Calu3 (cell line): ENCODE measurements around the gene REN. TPM values are rescaled to one million over a fixed set of nuclear protein-coding genes. Genes with fewer than 3 reads are reported as not detected.
A peak's percentile ranks its signal among the peaks of the same experiment; 100 is the strongest.

Experiments used
- BruUV-seq: library from RNA; stranded (reverse); fragments of 400-500 nt; replicated peaks from 2 replicates; lab custom pipeline; 2021; lab: Mats Ljungman, UMichigan
- CTCF ChIA-PET: fragments of 300-600 bp; sonication (Branson Sonifier 250); formaldehyde crosslinking; loops from one replicate; lab custom pipeline; 2022; ENCODE audit warnings: antibody characterized with exemption; lab: Charles Lee
- DNase-seq: peaks from one replicate; pipeline ENCODE4 v3.0.0; 2022
- H3K27ac Mint-ChIP-seq: one replicate; pipeline ENCODE4 v1.8.0; 2022; ENCODE audit warnings: mixed read lengths; ENCODE audit not compliant: unreplicated experiment
- H3K27me3 Mint-ChIP-seq: one replicate; pipeline ENCODE4 v1.8.0; 2022; ENCODE audit warnings: mixed read lengths; ENCODE audit not compliant: unreplicated experiment
- H3K36me3 Mint-ChIP-seq: one replicate; pipeline ENCODE4 v1.8.0; 2022; ENCODE audit warnings: mild to moderate bottlenecking, moderate library complexity, mixed read lengths; ENCODE audit not compliant: insufficient read depth, unreplicated experiment
- H3K4me1 Mint-ChIP-seq: one replicate; pipeline ENCODE4 v1.8.0; 2022; ENCODE audit warnings: mild to moderate bottlenecking, low read depth, mixed read lengths; ENCODE audit not compliant: unreplicated experiment
- H3K4me3 Mint-ChIP-seq: one replicate; pipeline ENCODE4 v1.8.0; 2022; ENCODE audit warnings: mild to moderate bottlenecking, low read depth, moderate library complexity, mixed read lengths; ENCODE audit not compliant: unreplicated experiment
- H3K9me3 Mint-ChIP-seq: one replicate; pipeline ENCODE4 v1.8.0; 2022; ENCODE audit warnings: low read depth, mixed read lengths; ENCODE audit not compliant: unreplicated experiment
- CTCF ChIP-seq: fragments of 200-600 bp; IDR thresholded peaks from one replicate; pipeline ENCODE4 v1.8.0; 2022; ENCODE audit warnings: antibody characterized with exemption; ENCODE audit not compliant: unreplicated experiment
- intact Hi-C: fragments of 100-400 bp; cut with micrococcal nuclease; formaldehyde crosslinking; loops from one replicate; pipeline ENCODE4 v1.10.0; 2022; ENCODE audit not compliant: unreplicated experiment
- total RNA-seq: library from RNA; stranded (reverse); gene quantifications from 2 replicates; pipeline ENCODE4 v1.2.3, GENCODE V29; 2022

REN gene
- total RNA-seq, 1 experiment from 2014 or later: not detected

- Mint-ChIP-seq H3K27ac (no peak overlapping the region), H3K4me1 (peaks cover 53% of the 10 kb centered on the region), H3K4me3 (no peak overlapping the region), H3K9me3 (no peaks in the 10 kb centered on the region), H3K36me3 (peaks cover 8% of the 10 kb centered on the region), H3K27me3 (no peaks in the 10 kb centered on the region)
- DNase-seq: no peak
- CTCF ChIA-PET: no interaction called here
- TF ChIP-seq CTCF: no peak
- BruUV-seq: no TSS peak
- intact Hi-C loops: no loop called here
Measured at GRCh38 chr1:204203206-204203767, 37.1 kb upstream of the REN start.

DNA sequence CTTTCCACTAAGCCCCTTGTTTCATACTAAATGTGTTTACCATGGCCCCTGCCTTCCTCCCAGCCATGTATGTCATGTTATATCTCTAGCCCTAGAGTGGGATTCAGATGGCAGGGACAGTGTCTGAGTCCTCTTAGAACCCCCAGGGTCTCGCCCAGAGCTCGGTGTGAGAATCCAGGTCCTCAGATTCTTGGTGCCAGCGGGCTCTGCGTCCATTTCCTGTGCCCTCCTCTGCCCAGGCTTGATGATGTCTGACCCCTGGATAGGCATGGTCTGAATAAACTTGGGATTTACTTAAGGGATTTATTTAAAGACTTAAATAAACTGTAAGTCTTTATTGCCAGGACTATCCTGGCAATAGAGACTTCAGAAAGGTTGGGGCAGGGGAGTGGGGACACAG, 36.3 kb upstream of the REN start:
- H3K27me3 Mint-ChIP-seq: no peaks in the 10 kb centered on the region
- no TSS peak for BruUV-seq
- TF ChIP-seq CTCF: no peak
- peaks cover 57% of the 10 kb centered on the region for H3K4me1 Mint-ChIP-seq
- peak overlapping the region; percentile 4 for H3K27ac Mint-ChIP-seq
- peaks cover 8% of the 10 kb centered on the region for H3K36me3 Mint-ChIP-seq
- H3K4me3 Mint-ChIP-seq: no peak overlapping the region
- DNase-seq: no peak
- intact Hi-C loops: no loop called here
- CTCF ChIA-PET: no interaction called here
- H3K9me3 Mint-ChIP-seq: no peaks in the 10 kb centered on the region

GRCh38 chr1:204201348-204202040, 35.4 kb upstream of the REN start:
- Mint-ChIP-seq H3K9me3 (no peaks in the 10 kb centered on the region), H3K4me1 (peaks cover 50% of the 10 kb centered on the region), H3K27me3 (no peaks in the 10 kb centered on the region), H3K27ac (no peak overlapping the region), H3K4me3 (no peak overlapping the region), H3K36me3 (peaks cover 8% of the 10 kb centered on the region)
- no TSS peak for BruUV-seq
- intact Hi-C loops: no loop called here
- no peak for TF ChIP-seq CTCF
- CTCF ChIA-PET: no interaction called here
- DNase-seq: no peak

DNA sequence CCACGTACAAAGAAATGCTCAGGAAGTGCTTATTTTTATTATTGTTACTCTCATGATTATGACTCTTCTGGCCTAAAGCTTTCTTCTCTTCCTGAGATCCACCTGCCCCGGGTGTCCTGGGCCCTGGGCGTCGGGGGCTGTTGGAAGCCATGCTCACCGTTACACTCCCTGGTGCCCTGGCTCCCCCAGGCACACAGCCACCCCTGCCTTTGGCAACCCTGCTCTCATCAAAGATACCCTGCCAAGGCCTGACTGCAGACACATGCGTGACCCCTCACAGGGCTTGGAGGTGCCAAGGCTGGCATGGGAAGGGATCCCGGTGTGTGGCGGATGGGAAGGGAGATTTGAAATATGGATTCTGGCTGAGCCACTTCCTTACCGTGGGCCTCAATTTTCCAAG, 33.4 kb upstream of the REN start:
- TF ChIP-seq CTCF: no peak
- Mint-ChIP-seq H3K27ac (no peak overlapping the region), H3K4me3 (no peak overlapping the region), H3K36me3 (peaks cover 8% of the 10 kb centered on the region), H3K27me3 (no peaks in the 10 kb centered on the region), H3K9me3 (peaks cover 4% of the 10 kb centered on the region), H3K4me1 (peaks cover 43% of the 10 kb centered on the region)
- no peak for DNase-seq
- intact Hi-C loops: loop anchor here (5.0 kb wide), 1 partner anchor 337 kb away; the partner anchor contains the start of gene SNRPE
- CTCF ChIA-PET: interaction anchor here (1.0 to 1.8 kb wide), 3 partner anchors 32 to 199 kb away, joined by 5 to 7 read pairs (median 6); no protein-coding TSS in a partner anchor
- no TSS peak for BruUV-seq
